ENCODE data around the gene FGD4.

FGD4 gene

GRCh38 chr12:32486158-32486557, 86.8 kb downstream of the FGD4 start:
- no peak overlapping the region for H3K9ac ChIP-seq
- H3K79me2 ChIP-seq (ENCODE audit: insufficient read depth, low read depth) = no peaks in the 10 kb centered on the region
- no peak overlapping the region for H3K4me2 ChIP-seq
- no peaks in the 10 kb centered on the region for H3K36me3 ChIP-seq (ENCODE audit: insufficient read depth)
- H4K20me1 ChIP-seq (ENCODE audit: insufficient read depth) = no peaks in the 10 kb centered on the region
- no peak overlapping the region for H3K4me3 ChIP-seq (IDR thresholded peaks at IDR 0.05; ENCODE audit: insufficient read depth, low read depth, low read length)
- no peak for TF ChIP-seq CTCF (conservative IDR thresholded peaks at IDR 0.05; ENCODE audit: low read depth, low read length)
- H3K4me1 ChIP-seq (ENCODE audit: low read depth, poor library complexity, severe bottlenecking) = peaks cover 36% of the 10 kb centered on the region
- no peaks in the 10 kb centered on the region for H3K27me3 ChIP-seq (ENCODE audit: insufficient read depth, low read depth)
- H2AFZ ChIP-seq (ENCODE audit: low read depth) = no peak overlapping the region
- H3K27ac ChIP-seq = no peak overlapping the region

GRCh38 chr12:32488132-32488531, 88.8 kb downstream of the FGD4 start:
- Histone ChIP-seq H2AFZ (ENCODE audit: low read depth) (no peak overlapping the region), H4K20me1 (ENCODE audit: insufficient read depth) (no peaks in the 10 kb centered on the region), H3K4me3 (IDR thresholded peaks at IDR 0.05; ENCODE audit: insufficient read depth, low read depth, low read length) (no peak overlapping the region), H3K36me3 (ENCODE audit: insufficient read depth) (no peaks in the 10 kb centered on the region), H3K27ac (no peak overlapping the region), H3K79me2 (ENCODE audit: insufficient read depth, low read depth) (no peaks in the 10 kb centered on the region), H3K27me3 (ENCODE audit: insufficient read depth, low read depth) (no peaks in the 10 kb centered on the region), H3K4me2 (no peak overlapping the region), H3K4me1 (ENCODE audit: low read depth, poor library complexity, severe bottlenecking) (peaks cover 23% of the 10 kb centered on the region), H3K9ac (no peak overlapping the region)
- TF ChIP-seq CTCF (conservative IDR thresholded peaks at IDR 0.05; ENCODE audit: low read depth, low read length) = no peak

- no peak for TF ChIP-seq CTCF (conservative IDR thresholded peaks at IDR 0.05; ENCODE audit: low read depth, low read length)
- Histone ChIP-seq H3K36me3 (ENCODE audit: insufficient read depth) (no peaks in the 10 kb centered on the region), H3K4me2 (no peak overlapping the region; the same call in 1 of the 2 replicates), H3K4me3 (IDR thresholded peaks at IDR 0.05; ENCODE audit: insufficient read depth, low read depth, low read length) (no peak overlapping the region), H4K20me1 (ENCODE audit: insufficient read depth) (no peaks in the 10 kb centered on the region), H3K4me1 (ENCODE audit: low read depth, poor library complexity, severe bottlenecking) (peaks cover 14% of the 10 kb centered on the region), H2AFZ (ENCODE audit: low read depth) (no peak overlapping the region), H3K27ac (no peak overlapping the region), H3K9ac (no peak overlapping the region), H3K79me2 (ENCODE audit: insufficient read depth, low read depth) (no peaks in the 10 kb centered on the region), H3K27me3 (ENCODE audit: insufficient read depth, low read depth) (no peaks in the 10 kb centered on the region)
These were observed 89.7 kb downstream of the FGD4 start for GRCh38 chr12:32489070-32489469.

- H3K79me2 ChIP-seq (ENCODE audit: insufficient read depth, low read depth) = no peaks in the 10 kb centered on the region
- no peak overlapping the region for H3K4me3 ChIP-seq (IDR thresholded peaks at IDR 0.05; ENCODE audit: insufficient read depth, low read depth, low read length)
These were observed 91.4 kb downstream of the FGD4 start for GRCh38 chr12:32490801-32491200.

More at GRCh38 chr12:32490801-32491200, 91.4 kb downstream of the FGD4 start:
- H3K27me3 ChIP-seq (ENCODE audit: insufficient read depth, low read depth) = no peaks in the 10 kb centered on the region
- H3K4me1 ChIP-seq (ENCODE audit: low read depth, poor library complexity, severe bottlenecking) = peaks cover 26% of the 10 kb centered on the region
- H3K36me3 ChIP-seq (ENCODE audit: insufficient read depth) = no peaks in the 10 kb centered on the region
- no peak overlapping the region for H3K27ac ChIP-seq
- no peak overlapping the region for H2AFZ ChIP-seq (ENCODE audit: low read depth)
- H4K20me1 ChIP-seq (ENCODE audit: insufficient read depth) = no peaks in the 10 kb centered on the region
- H3K9ac ChIP-seq = no peak overlapping the region
- no peak overlapping the region for H3K4me2 ChIP-seq
- no peak for TF ChIP-seq CTCF (conservative IDR thresholded peaks at IDR 0.05; ENCODE audit: low read depth, low read length)
